ENCODE measurements around the gene MYLK. TPM values are rescaled to one million over a fixed set of nuclear protein-coding genes. Genes with fewer than 3 reads are reported as not detected.

MYLK gene
- total RNA-seq, 1 donor from 2014 or later, result 196 TPM

DNA sequence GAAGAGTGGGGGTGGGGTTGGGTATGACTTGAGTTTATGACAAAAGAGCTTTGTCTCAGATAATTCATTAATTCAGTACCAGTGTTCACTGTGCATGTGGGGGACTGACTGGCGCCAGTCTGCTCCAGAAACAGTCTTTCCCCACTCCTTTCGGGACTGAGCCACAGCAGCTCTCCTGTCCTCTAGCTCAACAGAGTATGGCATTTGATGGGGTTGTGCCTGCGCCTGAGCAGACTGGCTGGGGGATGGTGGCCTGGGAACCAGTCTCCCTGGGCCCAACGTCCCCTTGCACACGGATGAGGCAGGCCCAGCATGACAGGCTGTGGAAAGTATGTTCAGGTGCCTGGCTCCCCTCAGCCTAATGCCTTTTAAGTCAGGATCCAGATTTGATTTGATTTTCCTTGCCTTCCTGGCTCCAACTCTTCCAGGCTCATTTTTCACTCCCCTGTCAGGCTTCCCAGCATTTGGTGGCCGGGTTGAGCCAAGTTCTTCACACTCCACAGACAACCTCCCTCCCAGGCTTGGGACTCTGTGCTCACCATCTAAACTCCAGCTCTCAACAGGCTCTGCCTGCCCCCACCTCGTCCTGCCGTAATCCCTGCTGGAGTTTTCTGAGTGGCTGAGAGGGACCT is 105.0 kb downstream of the MYLK start:
- peak overlapping the region; percentile 83 to 86 for H3K27ac ChIP-seq
- H3K36me3 ChIP-seq, result no peaks in the 10 kb centered on the region
- H3K9me3 ChIP-seq, result no peaks in the 10 kb centered on the region
- H3K4me1 ChIP-seq, result peaks cover 22 to 65% of the 10 kb centered on the region in 2 donors
- peak; percentile 59 to 87 for DNase-seq (ENCODE audit: low spot score in 2 of 2)
- no peaks in the 10 kb centered on the region for H3K27me3 ChIP-seq
- intact Hi-C loops (cut with DNase I), result loop anchor here (1.0 to 5.0 kb wide), 3 partner anchors 13 to 38 kb away; no protein-coding TSS in a partner anchor
- TF ChIP-seq, protein P1, sequence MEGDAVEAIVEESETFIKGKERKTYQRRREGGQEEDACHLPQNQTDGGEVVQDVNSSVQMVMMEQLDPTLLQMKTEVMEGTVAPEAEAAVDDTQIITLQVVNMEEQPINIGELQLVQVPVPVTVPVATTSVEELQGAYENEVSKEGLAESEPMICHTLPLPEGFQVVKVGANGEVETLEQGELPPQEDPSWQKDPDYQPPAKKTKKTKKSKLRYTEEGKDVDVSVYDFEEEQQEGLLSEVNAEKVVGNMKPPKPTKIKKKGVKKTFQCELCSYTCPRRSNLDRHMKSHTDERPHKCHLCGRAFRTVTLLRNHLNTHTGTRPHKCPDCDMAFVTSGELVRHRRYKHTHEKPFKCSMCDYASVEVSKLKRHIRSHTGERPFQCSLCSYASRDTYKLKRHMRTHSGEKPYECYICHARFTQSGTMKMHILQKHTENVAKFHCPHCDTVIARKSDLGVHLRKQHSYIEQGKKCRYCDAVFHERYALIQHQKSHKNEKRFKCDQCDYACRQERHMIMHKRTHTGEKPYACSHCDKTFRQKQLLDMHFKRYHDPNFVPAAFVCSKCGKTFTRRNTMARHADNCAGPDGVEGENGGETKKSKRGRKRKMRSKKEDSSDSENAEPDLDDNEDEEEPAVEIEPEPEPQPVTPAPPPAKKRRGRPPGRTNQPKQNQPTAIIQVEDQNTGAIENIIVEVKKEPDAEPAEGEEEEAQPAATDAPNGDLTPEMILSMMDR (IDR thresholded peaks at IDR 0.05), result no peak
- H3K4me3 ChIP-seq, result no peak overlapping the region

DNA sequence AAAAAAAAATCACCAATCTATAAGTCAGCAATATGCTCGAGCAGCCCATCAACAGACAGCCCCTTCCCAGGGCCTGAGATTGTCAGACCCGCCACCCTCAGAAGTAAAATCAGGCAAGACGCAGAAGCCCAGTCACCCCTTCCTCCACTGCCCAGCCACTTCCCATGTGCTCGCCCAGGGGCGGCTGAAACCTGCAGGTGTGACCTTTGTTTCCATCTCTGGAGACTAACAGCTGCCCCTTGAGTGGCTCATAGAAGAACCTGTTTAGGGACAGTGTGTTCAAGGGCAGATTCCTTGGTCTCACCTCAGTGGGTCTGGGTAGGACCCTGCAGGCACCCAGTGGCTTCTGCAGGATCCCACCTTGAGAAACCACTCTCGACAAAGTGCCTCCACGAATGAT is 105.6 kb downstream of the MYLK start:
- Histone ChIP-seq H3K4me1 (peaks cover 18 to 63% of the 10 kb centered on the region in 2 donors), H3K27ac (peak overlapping the region; percentile 83 to 86), H3K9me3 (no peaks in the 10 kb centered on the region), H3K36me3 (no peaks in the 10 kb centered on the region), H3K27me3 (no peaks in the 10 kb centered on the region), H3K4me3 (no peak overlapping the region)
- TF ChIP-seq, protein P1 (IDR thresholded peaks at IDR 0.05), result no peak
- intact Hi-C loops (cut with DNase I), result loop anchor here (2.0 to 5.0 kb wide), 2 partner anchors 28 to 39 kb away; no protein-coding TSS in a partner anchor
- no peak for DNase-seq (ENCODE audit: low spot score in 2 of 2)

DNA sequence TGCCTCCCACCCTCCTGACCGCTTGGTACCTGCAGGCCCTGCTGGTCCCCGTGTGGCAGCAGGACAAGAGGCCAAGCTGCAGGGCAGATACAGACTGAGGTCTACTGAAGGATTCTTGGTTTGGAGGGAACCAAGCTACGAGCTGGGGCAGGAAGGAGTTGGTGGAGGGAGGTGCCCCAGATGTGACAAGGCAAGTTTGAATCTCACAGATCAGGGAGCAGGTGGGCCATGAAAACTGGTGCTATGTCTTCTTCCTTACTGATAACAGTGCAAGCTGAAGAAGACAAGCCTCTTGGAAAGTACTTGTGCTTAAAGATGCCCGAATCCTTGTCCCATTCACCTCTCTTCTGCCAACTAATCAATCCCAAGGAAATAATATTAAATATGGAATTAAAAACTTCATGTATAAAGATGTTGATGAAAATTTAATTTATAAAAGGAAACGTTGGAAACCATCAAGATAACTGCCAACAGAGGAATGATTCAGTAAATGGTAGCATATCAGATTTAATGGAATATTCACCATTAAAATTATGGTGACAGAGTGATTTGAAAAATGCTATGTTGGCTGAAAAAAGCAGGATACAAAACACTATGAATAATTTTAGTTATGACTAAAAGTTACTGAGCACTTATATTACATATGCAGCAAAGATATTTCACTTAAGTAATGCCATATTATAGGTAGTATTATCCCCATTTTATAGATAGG is 107.9 kb downstream of the MYLK start:
- no peaks in the 10 kb centered on the region for H3K9me3 ChIP-seq
- TF ChIP-seq, protein P1 (IDR thresholded peaks at IDR 0.05), result no peak
- H3K27me3 ChIP-seq, result no peaks in the 10 kb centered on the region
- no peak for DNase-seq (ENCODE audit: low spot score in 2 of 2)
- no peaks in the 10 kb centered on the region for H3K36me3 ChIP-seq
- peaks cover 19 to 58% of the 10 kb centered on the region in 2 donors for H3K4me1 ChIP-seq
- H3K27ac ChIP-seq, result peak overlapping the region; percentile 83 to 86
- H3K4me3 ChIP-seq, result no peak overlapping the region
- intact Hi-C loops (cut with DNase I), result loop anchor here (5.0 kb wide), 1 partner anchor 41 kb away; no protein-coding TSS in a partner anchor

DNA sequence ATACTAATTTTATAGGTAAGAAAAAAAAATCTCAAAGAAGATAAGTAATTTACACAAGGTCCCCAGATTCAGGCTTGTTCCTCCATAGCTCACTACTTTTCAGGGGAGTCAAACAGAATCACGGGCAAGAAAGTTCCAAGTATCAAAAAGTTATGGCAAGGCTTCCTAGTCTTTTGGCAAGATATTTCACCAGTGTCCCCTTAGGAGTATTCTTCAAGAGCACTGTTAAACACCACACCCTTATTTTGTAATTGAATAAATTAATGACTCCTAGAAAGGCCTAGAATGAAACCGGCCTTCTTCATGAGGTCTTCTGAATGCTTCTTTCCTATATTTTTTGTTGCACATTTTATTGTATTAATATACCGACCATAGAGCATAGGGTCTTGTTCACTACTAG is 109.7 kb downstream of the MYLK start:
- peak overlapping the region; percentile 83 to 86 for H3K27ac ChIP-seq
- TF ChIP-seq, protein P1 (IDR thresholded peaks at IDR 0.05), result no peak

DNA sequence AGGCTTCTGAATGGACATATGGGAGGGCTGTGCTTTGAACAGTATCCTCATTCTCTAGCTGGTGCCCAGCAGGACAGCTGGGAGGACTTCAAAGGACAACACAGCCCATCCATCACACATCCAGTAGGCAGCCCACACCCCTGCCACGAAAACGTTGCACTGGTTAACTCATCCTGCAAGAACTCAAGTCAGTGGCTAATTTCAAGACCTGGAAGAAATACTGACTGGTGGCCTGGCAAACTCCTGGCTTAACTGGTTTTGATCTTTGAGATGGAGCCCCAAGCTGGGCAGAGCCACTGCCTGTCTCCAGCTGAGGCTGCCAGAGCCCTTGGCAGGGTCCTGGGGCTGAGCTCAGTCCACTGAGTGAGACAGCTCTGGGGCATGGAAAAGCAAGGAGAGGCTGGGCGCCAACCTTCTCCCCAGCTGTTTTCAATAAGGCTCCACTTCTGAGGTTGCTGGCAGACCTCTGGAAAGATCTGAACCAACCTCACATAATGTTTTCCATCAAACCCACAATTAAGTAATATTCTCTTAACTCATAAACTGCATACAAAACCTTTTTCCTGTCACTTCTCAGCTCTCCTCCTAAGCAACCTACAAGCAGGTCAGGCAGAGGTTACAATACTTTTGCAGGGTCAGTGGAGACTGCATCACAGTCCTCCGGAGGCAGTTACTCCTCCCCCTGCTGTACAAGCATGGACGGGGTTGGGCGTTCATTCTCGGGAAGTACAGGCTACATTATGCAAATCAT is 110.3 kb downstream of the MYLK start:
- Histone ChIP-seq H3K9me3 (no peaks in the 10 kb centered on the region), H3K4me3 (peak overlapping the region in 1 of 2 donors; percentile 11), H3K27ac (peak overlapping the region; percentile 83 to 86), H3K4me1 (peaks cover 6 to 43% of the 10 kb centered on the region in 2 donors), H3K36me3 (no peaks in the 10 kb centered on the region), H3K27me3 (no peaks in the 10 kb centered on the region)
- intact Hi-C loops (cut with DNase I), result no loop called here
- TF ChIP-seq, protein P1 (IDR thresholded peaks at IDR 0.05), result peak in 1 of 3 experiments; percentile 7
- peak in 1 of 2 donors; percentile 89 for DNase-seq (ENCODE audit: low spot score in 2 of 2)

More for the DNA sequence above, 109.7 kb downstream of the MYLK start:
- Histone ChIP-seq H3K4me3 (peak overlapping the region in 1 of 2 donors; percentile 11), H3K9me3 (no peaks in the 10 kb centered on the region), H3K36me3 (no peaks in the 10 kb centered on the region), H3K27me3 (no peaks in the 10 kb centered on the region), H3K4me1 (peaks cover 7 to 41% of the 10 kb centered on the region in 2 donors)
- DNase-seq (ENCODE audit: low spot score in 2 of 2), result no peak
- intact Hi-C loops (cut with DNase I), result no loop called here

Measured in ascending aorta (tissue), 2 donors.